HL-60 (cell line): ENCODE measurements around the gene APOL1.

Experiments
- POLR2AphosphoS5 ChIP-seq: IDR thresholded peaks from 2 replicates; pipeline ENCODE4 v1.6.1; 2012; ENCODE audit warnings: low read depth
- TF ChIP-seq, protein P1 (sequence below): IDR thresholded peaks from one replicate; pipeline ENCODE4 v1.5.1; 2011; ENCODE audit warnings: low read length, control low read depth, inconsistent platforms; ENCODE audit not compliant: insufficient read depth
- TF ChIP-seq, protein P2 (sequence below): IDR thresholded peaks from 2 replicates; pipeline ENCODE4 v1.6.1; 2012; ENCODE audit warnings: low read depth; ENCODE audit not compliant: insufficient replicate concordance

DNA sequence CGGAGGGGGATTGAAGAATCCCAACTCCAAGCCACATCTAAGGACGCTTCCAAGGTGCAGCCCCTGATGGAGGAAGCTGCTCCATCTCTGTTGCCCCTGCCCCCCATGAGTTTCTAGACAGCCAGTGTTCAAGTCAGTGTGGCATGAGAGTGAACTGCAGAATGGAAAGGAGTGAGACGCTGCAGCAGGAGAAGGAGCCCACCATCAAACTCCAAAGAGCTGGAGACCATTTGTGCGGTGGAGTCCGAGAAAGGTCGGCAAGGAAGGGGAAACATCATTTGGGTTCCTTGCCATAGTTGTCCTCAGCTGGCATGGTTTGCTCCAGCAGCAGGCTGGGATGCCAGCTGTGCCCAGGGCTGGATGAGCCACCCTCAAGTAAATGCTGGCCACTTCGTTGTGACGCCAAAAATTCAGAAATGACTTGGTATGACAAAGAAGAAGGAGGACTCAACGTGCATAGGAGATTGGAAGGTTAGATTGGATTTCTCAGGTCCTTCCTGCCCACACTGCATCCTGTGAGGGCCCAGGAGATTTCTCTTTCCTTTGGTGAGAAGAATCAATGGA is 30.0 kb upstream of the APOL1 start:
- TF ChIP-seq, protein P1, sequence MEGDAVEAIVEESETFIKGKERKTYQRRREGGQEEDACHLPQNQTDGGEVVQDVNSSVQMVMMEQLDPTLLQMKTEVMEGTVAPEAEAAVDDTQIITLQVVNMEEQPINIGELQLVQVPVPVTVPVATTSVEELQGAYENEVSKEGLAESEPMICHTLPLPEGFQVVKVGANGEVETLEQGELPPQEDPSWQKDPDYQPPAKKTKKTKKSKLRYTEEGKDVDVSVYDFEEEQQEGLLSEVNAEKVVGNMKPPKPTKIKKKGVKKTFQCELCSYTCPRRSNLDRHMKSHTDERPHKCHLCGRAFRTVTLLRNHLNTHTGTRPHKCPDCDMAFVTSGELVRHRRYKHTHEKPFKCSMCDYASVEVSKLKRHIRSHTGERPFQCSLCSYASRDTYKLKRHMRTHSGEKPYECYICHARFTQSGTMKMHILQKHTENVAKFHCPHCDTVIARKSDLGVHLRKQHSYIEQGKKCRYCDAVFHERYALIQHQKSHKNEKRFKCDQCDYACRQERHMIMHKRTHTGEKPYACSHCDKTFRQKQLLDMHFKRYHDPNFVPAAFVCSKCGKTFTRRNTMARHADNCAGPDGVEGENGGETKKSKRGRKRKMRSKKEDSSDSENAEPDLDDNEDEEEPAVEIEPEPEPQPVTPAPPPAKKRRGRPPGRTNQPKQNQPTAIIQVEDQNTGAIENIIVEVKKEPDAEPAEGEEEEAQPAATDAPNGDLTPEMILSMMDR, result no peak
- TF ChIP-seq POLR2AphosphoS5, result no peak
- TF ChIP-seq, protein P2, sequence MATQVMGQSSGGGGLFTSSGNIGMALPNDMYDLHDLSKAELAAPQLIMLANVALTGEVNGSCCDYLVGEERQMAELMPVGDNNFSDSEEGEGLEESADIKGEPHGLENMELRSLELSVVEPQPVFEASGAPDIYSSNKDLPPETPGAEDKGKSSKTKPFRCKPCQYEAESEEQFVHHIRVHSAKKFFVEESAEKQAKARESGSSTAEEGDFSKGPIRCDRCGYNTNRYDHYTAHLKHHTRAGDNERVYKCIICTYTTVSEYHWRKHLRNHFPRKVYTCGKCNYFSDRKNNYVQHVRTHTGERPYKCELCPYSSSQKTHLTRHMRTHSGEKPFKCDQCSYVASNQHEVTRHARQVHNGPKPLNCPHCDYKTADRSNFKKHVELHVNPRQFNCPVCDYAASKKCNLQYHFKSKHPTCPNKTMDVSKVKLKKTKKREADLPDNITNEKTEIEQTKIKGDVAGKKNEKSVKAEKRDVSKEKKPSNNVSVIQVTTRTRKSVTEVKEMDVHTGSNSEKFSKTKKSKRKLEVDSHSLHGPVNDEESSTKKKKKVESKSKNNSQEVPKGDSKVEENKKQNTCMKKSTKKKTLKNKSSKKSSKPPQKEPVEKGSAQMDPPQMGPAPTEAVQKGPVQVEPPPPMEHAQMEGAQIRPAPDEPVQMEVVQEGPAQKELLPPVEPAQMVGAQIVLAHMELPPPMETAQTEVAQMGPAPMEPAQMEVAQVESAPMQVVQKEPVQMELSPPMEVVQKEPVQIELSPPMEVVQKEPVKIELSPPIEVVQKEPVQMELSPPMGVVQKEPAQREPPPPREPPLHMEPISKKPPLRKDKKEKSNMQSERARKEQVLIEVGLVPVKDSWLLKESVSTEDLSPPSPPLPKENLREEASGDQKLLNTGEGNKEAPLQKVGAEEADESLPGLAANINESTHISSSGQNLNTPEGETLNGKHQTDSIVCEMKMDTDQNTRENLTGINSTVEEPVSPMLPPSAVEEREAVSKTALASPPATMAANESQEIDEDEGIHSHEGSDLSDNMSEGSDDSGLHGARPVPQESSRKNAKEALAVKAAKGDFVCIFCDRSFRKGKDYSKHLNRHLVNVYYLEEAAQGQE, result no peak
